Gastroesophageal sphincter (tissue), 4 donors: ENCODE data around the gene HNF1B. TPM values are rescaled to one million over a fixed set of nuclear protein-coding genes. Genes with fewer than 3 reads are reported as not detected.

Experiments
- ATAC-seq: fragments of 150-250 bp; one replicate; pipeline ENCODE4 v1.9.1; 2016; ENCODE audit warnings: mild to moderate bottlenecking, moderate library complexity
- H3K27ac ChIP-seq, 4 donors: fragments of 200-600 bp; sonication (generic) in 3 of 4; 1 replicate in 3 of 4; 2 replicates in 1 of 4; pipeline ENCODE4 v1.5.1; 2016 to 2019
- H3K27me3 ChIP-seq: fragments of 200-600 bp; sonication (generic); one replicate; pipeline ENCODE4 v1.5.1; 2019
- H3K36me3 ChIP-seq, 2 donors: fragments of 200-600 bp; sonication (generic); one replicate each; pipeline ENCODE4 v1.5.1; 2019; ENCODE audit warnings: control low read depth in 1 of 2
- H3K4me1 ChIP-seq, 3 donors: fragments of 200-600 bp; sonication (generic); 1 replicate in 2 of 3; 2 replicates in 1 of 3; pipeline ENCODE4 v1.5.1; 2016 to 2019; ENCODE audit warnings: control low read depth in 2 of 3
- H3K4me3 ChIP-seq, 2 donors: fragments of 200-600 bp; sonication (generic); one replicate each; pipeline ENCODE4 v1.5.1; 2019; ENCODE audit warnings: mild to moderate bottlenecking in 1 of 2, moderate library complexity in 1 of 2
- H3K9me3 ChIP-seq, 3 donors: fragments of 200-600 bp; sonication (generic); one replicate each; pipeline ENCODE4 v1.5.1; 2017 to 2019; ENCODE audit warnings: control low read depth in 2 of 3
- EP300 ChIP-seq: sonication (generic); formaldehyde crosslinking; IDR thresholded peaks from one replicate; pipeline ENCODE4 v1.6.1; 2017; ENCODE audit warnings: antibody characterized with exemption, mild to moderate bottlenecking
- POLR2A ChIP-seq, 2 donors: fragments of 450-650 bp; IDR thresholded peaks; one replicate each; pipeline ENCODE4 v1.6.1; 2017; ENCODE audit warnings: antibody characterized with exemption in 2 of 2, mild to moderate bottlenecking in 2 of 2, moderate library complexity in 1 of 2
- POLR2AphosphoS5 ChIP-seq: sonication (generic); formaldehyde crosslinking; IDR thresholded peaks from one replicate; pipeline ENCODE4 v1.6.1; 2017; ENCODE audit warnings: antibody characterized with exemption
- WGBS, 2 donors: methylation state at CpG; one replicate each; pipeline ENCODE4 v1.1.5; 2018; ENCODE audit warnings: low coverage in 1 of 2; 5-methylcytosine and 5-hydroxymethylcytosine counted together
- total RNA-seq, 4 donors: library from RNA; depleted of rRNA; stranded (reverse); fragments of >200 nt; gene quantifications; one replicate each; pipeline ENCODE4 v1.1.0, GENCODE V29; 2016
- TF ChIP-seq, protein P1 (sequence below), 4 experiments: fragments of 200-600 bp in 2 of 4; fragments of 450-650 bp in 2 of 4; sonication (generic) in 1 of 4; IDR thresholded peaks; one replicate each; pipeline ENCODE4 v1.5.1; 2017 to 2019; ENCODE audit warnings: antibody characterized with exemption in 4 of 4, mild to moderate bottlenecking in 2 of 4, moderate library complexity in 2 of 4

The HNF1B gene
- total RNA-seq, 4 donors from 2014 or later, result not detected

- Histone ChIP-seq H3K36me3 (no peaks in the 10 kb centered on the region), H3K27me3 (peaks cover 79% of the 10 kb centered on the region), H3K9me3 (no peaks in the 10 kb centered on the region), H3K4me3 (no peak overlapping the region), H3K4me1 (peaks cover 0 to 38% (median 15%) of the 10 kb centered on the region in 3 donors), H3K27ac (no peak overlapping the region)
- ATAC-seq, result no peak
- WGBS, 2 donors, result 17 to 33% methylated on average over 1 to 12 of the region's 20 CpGs
- TF ChIP-seq EP300, result no peak
- no peak for TF ChIP-seq POLR2AphosphoS5
Measured at GRCh38 chr17:37745801-37746426, 1.1 kb upstream of the HNF1B start.

DNA sequence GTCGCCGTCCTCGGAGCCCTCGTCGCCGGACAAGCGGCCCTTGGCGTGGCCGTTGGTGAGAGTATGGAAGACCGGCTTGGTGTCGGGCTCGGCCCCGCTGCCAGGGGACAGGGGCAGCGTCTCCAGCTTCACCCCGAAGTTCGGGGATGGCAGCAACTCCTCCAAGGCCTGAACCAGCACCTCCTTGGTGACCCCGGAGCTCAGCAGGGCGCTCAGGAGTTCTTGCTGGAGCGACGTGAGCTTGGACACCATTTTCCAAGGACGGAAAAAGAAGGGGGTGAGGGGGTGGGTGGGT, 279 bp downstream of the HNF1B start:
- Histone ChIP-seq H3K36me3 (no peaks in the 10 kb centered on the region), H3K9me3 (no peaks in the 10 kb centered on the region), H3K4me3 (no peak overlapping the region), H3K27me3 (peaks cover 86% of the 10 kb centered on the region), H3K27ac (no peak overlapping the region), H3K4me1 (peaks cover 0 to 38% (median 15%) of the 10 kb centered on the region in 3 donors)
- no CpG with 5 or more reads among the region's 21 CpGs for WGBS, 2 donors
- TF ChIP-seq, protein P1, sequence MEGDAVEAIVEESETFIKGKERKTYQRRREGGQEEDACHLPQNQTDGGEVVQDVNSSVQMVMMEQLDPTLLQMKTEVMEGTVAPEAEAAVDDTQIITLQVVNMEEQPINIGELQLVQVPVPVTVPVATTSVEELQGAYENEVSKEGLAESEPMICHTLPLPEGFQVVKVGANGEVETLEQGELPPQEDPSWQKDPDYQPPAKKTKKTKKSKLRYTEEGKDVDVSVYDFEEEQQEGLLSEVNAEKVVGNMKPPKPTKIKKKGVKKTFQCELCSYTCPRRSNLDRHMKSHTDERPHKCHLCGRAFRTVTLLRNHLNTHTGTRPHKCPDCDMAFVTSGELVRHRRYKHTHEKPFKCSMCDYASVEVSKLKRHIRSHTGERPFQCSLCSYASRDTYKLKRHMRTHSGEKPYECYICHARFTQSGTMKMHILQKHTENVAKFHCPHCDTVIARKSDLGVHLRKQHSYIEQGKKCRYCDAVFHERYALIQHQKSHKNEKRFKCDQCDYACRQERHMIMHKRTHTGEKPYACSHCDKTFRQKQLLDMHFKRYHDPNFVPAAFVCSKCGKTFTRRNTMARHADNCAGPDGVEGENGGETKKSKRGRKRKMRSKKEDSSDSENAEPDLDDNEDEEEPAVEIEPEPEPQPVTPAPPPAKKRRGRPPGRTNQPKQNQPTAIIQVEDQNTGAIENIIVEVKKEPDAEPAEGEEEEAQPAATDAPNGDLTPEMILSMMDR (IDR thresholded peaks at IDR 0.05), result no peak
- no peak for TF ChIP-seq EP300
- TF ChIP-seq POLR2A (IDR thresholded peaks at IDR 0.05), result no peak
- TF ChIP-seq POLR2AphosphoS5, result no peak
- no peak for ATAC-seq

DNA sequence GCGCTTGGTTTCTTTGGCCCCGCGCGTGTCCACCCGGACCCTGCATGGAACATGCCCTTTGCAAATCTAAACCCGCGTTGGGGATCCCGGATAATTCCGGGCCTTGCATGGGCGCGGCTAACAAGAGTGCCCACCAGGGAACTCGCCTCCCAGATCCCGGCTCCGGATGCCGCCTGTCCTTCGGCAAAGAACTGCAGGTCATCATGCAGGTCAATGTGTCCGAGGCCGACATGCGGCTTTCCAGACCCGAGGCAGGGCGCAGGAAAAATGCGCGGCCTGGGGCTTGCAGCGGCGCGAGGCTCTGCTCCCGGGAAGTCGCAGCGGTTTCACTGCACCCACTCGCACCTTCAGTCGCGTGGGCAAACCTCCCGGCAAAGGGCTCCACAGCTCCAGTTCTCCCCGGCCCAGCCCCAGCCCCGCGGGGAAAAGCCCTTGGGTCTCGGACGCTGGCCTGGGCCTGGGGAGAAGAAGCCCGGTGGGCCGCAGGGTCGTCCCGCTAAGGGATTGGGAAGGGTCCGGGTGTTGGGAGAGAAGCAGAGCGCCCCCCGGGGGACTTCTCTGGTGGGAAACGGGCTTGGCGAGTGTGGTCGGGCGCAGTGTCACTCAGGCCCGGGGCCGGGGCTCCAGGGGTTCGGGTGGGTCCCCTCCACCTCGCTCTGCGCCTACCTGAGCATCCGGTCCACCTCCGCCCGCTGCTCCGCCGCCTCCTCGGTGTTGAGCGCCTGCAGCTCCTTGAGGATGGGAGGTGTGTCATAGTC, 805 bp downstream of the HNF1B start:
- Histone ChIP-seq H3K4me3 (peak overlapping the region in 1 of 2 donors; percentile 41), H3K9me3 (no peaks in the 10 kb centered on the region), H3K27ac (no peak overlapping the region), H3K27me3 (peaks cover 88% of the 10 kb centered on the region), H3K36me3 (no peaks in the 10 kb centered on the region), H3K4me1 (peaks cover 0 to 38% (median 15%) of the 10 kb centered on the region in 3 donors)
- WGBS, 2 donors, result 0% methylated on average over 1 of the region's 61 CpGs; no CpG with 5 or more reads in 1 of the 2 donors
- ATAC-seq, result no peak
- TF ChIP-seq, protein P1 (IDR thresholded peaks at IDR 0.05), result no peak
- TF ChIP-seq POLR2AphosphoS5 (no peak), POLR2A (IDR thresholded peaks at IDR 0.05) (no peak), EP300 (no peak)

DNA sequence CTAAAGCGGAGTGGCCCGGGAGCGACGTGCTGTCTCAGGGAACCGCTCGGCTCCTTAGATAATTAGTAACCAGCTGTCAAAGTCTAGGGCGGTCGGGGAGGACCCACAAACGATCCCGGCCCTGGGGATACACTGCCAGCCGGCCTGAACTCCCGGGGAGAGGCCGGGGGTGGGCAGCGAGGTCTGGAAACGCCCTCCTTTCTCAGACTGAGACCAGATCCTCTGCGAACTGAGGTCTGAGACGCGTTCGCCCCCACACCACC, 1.3 kb downstream of the HNF1B start:
- Histone ChIP-seq H3K36me3 (no peaks in the 10 kb centered on the region), H3K27ac (no peak overlapping the region), H3K9me3 (no peaks in the 10 kb centered on the region), H3K27me3 (peaks cover 88% of the 10 kb centered on the region), H3K4me3 (peak overlapping the region in 1 of 2 donors; percentile 41), H3K4me1 (peaks cover 0 to 38% (median 15%) of the 10 kb centered on the region in 3 donors)
- WGBS, 2 donors, result no CpG with 5 or more reads among the region's 19 CpGs
- ATAC-seq, result no peak
- TF ChIP-seq, protein P1 (IDR thresholded peaks at IDR 0.05), result no peak
- TF ChIP-seq EP300 (no peak), POLR2A (IDR thresholded peaks at IDR 0.05) (no peak), POLR2AphosphoS5 (no peak)

GRCh38 chr17:37742762-37743611, 1.9 kb downstream of the HNF1B start:
- 5% methylated on average over 27 of the region's 76 CpGs; no CpG with 5 or more reads in 1 of the 2 donors for WGBS, 2 donors
- ATAC-seq, result no peak
- Histone ChIP-seq H3K36me3 (no peaks in the 10 kb centered on the region), H3K9me3 (no peaks in the 10 kb centered on the region), H3K4me3 (peak overlapping the region in 1 of 2 donors; percentile 41), H3K27me3 (peaks cover 91% of the 10 kb centered on the region), H3K27ac (no peak overlapping the region), H3K4me1 (peaks cover 0 to 38% (median 15%) of the 10 kb centered on the region in 3 donors)
- TF ChIP-seq POLR2AphosphoS5 (no peak), POLR2A (IDR thresholded peaks at IDR 0.05) (no peak), EP300 (no peak)
- TF ChIP-seq, protein P1 (IDR thresholded peaks at IDR 0.05), result no peak
